OCI-LY3 (cell line): ENCODE measurements around the gene MGAT4B.

Experiments
- EZH2phosphoT487 ChIP-seq: fragments of 200-600 bp; shearing (Covaris generic); IDR thresholded peaks from 2 replicates; pipeline ENCODE4 v1.6.1; 2018; ENCODE audit warnings: antibody characterized with exemption, mixed run types, low read depth
- TF ChIP-seq, protein P1 (sequence below): fragments of 200-600, 300-600 bp; sonication (generic); IDR thresholded peaks from 2 replicates; pipeline ENCODE4 v1.5.1; 2014; ENCODE audit warnings: antibody characterized with exemption, low read length, low read depth

GRCh38 chr5:179825655-179826182 lies 19.1 kb upstream of the MGAT4B start:
- TF ChIP-seq, protein P1, sequence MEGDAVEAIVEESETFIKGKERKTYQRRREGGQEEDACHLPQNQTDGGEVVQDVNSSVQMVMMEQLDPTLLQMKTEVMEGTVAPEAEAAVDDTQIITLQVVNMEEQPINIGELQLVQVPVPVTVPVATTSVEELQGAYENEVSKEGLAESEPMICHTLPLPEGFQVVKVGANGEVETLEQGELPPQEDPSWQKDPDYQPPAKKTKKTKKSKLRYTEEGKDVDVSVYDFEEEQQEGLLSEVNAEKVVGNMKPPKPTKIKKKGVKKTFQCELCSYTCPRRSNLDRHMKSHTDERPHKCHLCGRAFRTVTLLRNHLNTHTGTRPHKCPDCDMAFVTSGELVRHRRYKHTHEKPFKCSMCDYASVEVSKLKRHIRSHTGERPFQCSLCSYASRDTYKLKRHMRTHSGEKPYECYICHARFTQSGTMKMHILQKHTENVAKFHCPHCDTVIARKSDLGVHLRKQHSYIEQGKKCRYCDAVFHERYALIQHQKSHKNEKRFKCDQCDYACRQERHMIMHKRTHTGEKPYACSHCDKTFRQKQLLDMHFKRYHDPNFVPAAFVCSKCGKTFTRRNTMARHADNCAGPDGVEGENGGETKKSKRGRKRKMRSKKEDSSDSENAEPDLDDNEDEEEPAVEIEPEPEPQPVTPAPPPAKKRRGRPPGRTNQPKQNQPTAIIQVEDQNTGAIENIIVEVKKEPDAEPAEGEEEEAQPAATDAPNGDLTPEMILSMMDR, result no peak
- TF ChIP-seq EZH2phosphoT487, result no peak
